HG03521 (cell line): ENCODE measurements around the gene USP32.
"Not testable (repeated sequence)": the region's sequence is repeated elsewhere in the genome, so short reads cannot be mapped to it uniquely, and the experiment has no call there.

Experiments
- ATAC-seq: cut with Tn5 transposase; IDR thresholded peaks from one replicate; pipeline ENCODE4 v1.9.1; 2021; ENCODE audit warnings: mild to moderate bottlenecking, moderate library complexity; ENCODE audit not compliant: unreplicated experiment

Gene USP32, protein sequence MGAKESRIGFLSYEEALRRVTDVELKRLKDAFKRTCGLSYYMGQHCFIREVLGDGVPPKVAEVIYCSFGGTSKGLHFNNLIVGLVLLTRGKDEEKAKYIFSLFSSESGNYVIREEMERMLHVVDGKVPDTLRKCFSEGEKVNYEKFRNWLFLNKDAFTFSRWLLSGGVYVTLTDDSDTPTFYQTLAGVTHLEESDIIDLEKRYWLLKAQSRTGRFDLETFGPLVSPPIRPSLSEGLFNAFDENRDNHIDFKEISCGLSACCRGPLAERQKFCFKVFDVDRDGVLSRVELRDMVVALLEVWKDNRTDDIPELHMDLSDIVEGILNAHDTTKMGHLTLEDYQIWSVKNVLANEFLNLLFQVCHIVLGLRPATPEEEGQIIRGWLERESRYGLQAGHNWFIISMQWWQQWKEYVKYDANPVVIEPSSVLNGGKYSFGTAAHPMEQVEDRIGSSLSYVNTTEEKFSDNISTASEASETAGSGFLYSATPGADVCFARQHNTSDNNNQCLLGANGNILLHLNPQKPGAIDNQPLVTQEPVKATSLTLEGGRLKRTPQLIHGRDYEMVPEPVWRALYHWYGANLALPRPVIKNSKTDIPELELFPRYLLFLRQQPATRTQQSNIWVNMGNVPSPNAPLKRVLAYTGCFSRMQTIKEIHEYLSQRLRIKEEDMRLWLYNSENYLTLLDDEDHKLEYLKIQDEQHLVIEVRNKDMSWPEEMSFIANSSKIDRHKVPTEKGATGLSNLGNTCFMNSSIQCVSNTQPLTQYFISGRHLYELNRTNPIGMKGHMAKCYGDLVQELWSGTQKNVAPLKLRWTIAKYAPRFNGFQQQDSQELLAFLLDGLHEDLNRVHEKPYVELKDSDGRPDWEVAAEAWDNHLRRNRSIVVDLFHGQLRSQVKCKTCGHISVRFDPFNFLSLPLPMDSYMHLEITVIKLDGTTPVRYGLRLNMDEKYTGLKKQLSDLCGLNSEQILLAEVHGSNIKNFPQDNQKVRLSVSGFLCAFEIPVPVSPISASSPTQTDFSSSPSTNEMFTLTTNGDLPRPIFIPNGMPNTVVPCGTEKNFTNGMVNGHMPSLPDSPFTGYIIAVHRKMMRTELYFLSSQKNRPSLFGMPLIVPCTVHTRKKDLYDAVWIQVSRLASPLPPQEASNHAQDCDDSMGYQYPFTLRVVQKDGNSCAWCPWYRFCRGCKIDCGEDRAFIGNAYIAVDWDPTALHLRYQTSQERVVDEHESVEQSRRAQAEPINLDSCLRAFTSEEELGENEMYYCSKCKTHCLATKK (N-terminal part only)

DNA sequence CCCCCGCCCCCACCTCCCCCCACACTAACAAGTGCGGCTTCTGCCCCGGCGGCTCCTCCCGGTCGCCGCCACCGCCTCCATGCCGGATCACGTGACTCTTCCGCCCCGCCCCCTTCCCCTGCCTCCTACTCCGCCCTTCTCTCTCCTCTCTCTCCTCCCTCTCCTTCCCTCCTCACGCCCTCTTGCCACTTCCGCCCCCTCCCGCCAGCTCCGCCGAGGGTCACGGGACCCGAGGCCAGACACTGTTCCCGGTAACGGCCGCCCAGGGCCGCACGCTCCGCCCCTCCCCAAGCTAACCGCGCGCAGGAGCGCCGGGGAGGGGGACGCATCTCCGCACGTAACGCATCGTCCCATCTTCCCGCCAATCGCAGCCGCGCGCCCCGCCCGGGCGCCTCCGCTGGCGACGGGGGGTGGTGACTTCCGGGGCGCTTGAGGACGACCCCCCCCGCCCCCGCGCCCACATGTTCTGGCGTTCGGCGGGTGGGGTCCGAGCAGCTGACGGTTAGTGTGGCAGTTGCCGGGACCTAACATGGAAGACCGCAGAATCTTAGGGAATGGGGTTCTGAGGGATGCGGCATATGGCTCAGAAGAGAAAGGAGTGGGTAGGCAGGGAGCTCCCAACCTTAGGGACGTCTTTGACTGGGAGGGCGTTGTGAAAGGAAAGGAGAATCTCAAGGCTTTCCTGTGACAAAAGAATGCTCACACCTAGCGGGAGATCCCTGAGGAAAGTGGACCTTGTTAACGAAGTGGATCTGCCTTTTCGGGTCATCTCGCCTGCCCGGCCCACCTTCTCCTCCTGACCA lies at the start of gene USP32:
TSS of gene USP32 (minus strand) at position 92 of the 803 bp plus-strand sequence. CDS start 194 bp downstream, outside the sequence.
- peak; percentile 89 for ATAC-seq

DNA sequence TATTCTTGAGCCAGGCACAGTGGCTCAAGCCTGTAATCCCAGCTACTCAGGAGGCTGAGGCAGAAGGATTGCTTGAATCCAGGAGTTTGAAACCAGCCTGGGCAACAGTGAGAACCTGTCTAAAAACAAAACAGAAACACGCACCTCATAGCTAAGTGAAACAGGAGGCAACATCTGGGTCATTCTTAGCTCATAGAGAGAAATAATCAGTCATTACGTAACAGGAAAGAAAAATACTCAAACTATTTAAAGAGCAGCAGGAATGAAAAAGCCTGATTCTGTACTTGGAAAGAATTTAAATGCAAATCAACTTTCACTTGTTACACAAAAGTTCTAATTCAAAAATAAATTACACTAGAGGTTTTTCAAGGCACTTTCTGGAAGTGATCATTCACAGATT lies 47.6 kb upstream of the USP32 start:
- ATAC-seq, result no peak

- no peak for ATAC-seq
Observed at GRCh38 chr17:60436676-60437075, 44.7 kb upstream of the USP32 start.

DNA sequence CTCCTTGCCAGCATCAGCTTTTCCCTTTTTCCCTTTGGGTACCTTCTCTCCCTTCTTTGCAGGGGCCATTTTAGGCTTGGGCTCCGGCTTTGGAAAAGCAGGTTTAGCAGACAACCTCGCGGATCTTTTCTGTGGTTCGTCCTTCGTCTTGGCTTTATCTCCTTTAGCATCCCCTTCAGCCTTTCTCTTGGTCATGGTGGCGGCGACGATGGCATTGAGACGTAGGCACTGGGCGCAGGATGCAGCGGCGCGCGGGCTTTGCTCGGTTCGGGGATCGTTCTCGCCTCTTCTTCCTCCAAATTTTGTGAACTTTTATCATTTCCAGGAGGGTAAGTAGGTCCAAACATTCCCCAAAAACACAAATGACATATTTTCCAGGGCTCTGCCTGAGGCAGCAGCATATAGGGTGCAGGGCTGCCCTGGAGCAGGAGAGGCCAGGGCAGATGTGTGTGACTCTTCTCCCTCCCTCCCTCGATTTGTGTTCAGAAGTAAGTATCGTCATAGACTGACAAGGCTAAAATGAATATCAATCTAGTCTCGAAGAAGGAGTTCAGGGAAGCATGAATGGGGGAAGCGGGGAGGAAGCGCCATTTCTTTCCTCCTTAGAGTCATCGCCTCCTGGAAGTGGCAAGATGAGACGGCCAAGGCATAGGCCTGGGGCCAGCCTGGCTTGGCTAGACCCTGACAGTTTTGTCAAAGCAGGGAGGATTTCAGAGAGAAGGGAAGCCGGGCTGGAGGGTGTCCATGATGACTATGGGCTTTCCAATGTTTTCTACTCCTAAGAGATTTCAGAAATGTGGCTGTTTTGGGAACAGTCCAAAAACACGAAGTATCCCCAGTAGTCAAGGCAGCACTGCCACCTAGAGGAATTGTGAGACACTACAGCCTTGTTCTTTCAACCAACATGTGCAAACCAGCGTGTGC lies 43.6 kb upstream of the USP32 start:
- no peak for ATAC-seq

DNA sequence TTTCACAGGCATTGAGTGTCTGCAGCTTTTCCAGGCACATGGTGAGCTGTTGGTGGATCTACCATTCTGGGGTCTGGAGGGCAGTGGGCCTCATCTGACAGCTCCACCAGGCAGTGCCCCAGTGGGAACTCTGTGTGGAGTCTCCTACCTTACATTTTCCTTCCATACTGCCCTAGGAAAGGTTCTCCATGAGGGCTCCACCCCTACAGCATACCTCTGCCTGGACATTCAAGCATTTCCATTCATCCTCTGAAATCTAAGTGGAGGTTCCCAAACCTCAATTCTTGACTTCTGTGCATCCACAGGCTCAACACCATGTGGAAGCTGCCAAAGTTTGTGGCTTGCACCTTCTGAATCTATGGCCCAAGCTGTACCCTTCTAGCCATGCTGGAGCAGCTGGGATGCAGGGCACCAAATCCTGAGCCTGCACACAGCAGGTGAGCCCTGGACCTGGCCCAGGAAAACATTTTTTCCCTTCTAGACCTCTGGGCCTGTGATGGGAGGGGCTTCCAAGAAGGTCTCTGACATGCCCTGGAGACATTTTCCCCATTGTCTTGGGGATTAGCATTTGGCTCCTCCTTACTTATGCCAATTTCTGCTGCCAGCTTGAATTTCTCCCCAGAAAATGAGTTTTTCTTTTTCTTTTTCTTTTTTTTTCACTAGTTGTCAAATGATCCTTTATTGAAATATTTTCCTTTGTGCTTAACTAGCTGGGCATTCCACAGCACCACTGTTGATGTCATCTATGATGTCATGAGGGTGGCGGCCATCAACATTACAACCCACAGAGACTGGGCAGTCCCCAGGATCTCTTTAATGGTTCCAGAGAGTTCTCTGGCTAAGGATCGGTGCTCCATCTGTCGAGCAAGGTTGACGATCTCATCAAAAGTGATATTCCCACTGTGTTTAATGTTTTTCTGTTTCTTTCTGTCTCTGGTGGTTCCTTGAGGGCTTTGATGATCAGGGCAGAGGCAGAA lies 41.4 kb upstream of the USP32 start:
- not testable (repeated sequence) for ATAC-seq

DNA sequence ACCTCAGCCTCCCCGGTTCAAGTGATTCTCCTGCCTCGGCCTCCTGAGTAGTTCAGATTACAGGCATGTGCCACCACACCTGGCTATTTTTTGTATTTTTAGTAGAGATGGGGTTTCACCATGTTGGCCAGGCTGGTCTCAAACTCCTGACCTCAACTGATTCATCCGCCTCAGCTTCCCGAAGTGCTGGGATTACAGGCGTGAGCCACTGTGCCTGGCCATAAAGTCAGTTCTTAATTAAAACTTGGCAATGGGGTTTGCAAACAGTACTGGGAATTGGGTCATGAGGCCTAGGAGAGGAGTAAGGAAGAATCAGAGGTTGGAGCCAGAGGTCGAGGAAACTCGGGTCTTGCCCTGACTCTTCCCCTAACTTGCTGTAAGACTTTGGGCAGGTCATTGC lies 38.6 kb upstream of the USP32 start:
- not testable (repeated sequence) for ATAC-seq

DNA sequence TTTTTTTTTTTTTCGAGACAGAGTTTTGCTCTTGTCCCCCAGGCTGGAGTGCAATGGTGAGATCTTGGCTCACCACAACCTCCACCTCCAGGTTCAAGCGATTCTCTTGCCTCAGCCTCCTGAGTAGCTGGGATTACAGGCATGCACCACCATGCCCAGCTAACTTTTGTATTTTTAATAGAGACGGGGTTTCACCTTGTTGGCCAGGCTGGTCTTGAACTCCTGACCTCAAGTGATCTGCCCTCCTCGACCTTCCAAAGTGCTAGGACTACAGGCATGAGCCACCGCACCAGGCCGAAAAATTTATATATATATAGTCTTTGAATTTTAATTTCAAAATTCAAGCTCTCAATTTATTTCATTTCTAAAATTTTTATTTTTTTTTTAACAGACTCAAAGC lies 36.6 kb upstream of the USP32 start:
- ATAC-seq, result not testable (repeated sequence)

- no peak for ATAC-seq
Observed at GRCh38 chr17:60426596-60426995, 34.7 kb upstream of the USP32 start.

DNA sequence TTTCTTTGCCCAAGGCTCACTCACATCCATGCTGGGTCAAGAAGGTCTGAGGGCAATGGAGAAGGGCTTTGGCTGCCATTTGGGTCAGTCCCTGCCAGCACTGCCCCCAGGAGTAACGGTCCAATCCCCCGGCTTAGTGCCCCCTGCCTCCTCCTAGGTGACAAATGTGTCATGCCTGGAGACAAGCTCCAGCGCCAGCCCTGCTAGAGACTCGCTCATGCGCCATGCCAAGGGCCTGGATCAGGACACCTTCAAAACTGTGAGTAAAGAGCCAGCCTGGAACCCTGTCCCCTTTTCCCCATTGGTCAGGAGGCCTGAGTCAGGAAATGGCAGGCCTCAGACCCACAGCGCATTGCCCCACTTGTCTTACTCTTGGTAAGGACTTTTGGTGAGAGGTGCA lies 33.7 kb upstream of the USP32 start:
- no peak for ATAC-seq

- no peak for ATAC-seq
Observed at GRCh38 chr17:60423865-60424264, 31.9 kb upstream of the USP32 start.

DNA sequence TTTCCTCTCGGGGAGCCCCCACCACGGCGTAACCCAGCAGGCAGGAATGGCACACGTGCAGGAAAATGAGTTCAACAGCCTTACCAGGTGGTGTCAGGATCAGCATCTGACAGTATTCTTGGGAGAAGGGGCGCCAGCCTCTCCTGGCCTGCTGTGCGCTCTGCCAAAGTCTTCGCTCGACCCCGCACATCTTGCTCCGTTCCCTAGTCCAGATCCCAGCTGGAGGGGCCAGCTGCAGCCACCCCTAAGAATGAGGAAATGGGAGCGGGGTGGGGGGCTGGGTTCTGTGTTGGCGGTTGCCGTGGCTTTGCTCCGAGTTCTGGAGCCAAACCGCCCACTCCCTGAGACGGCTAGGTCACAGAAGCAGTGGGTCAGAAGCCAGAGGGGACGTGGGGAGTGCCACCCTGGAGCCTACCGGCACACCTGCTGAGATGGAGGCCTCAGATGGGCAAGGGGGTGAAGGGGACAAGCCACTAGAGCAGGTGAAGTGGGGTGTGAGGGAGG lies 30.3 kb upstream of the USP32 start, which contains the start of gene CHCT1:
TSS of gene CHCT1 (plus strand) at position 328 of the 504 bp plus-strand sequence. CDS start at position 432, 104 bp downstream.
- ATAC-seq, result no peak

DNA sequence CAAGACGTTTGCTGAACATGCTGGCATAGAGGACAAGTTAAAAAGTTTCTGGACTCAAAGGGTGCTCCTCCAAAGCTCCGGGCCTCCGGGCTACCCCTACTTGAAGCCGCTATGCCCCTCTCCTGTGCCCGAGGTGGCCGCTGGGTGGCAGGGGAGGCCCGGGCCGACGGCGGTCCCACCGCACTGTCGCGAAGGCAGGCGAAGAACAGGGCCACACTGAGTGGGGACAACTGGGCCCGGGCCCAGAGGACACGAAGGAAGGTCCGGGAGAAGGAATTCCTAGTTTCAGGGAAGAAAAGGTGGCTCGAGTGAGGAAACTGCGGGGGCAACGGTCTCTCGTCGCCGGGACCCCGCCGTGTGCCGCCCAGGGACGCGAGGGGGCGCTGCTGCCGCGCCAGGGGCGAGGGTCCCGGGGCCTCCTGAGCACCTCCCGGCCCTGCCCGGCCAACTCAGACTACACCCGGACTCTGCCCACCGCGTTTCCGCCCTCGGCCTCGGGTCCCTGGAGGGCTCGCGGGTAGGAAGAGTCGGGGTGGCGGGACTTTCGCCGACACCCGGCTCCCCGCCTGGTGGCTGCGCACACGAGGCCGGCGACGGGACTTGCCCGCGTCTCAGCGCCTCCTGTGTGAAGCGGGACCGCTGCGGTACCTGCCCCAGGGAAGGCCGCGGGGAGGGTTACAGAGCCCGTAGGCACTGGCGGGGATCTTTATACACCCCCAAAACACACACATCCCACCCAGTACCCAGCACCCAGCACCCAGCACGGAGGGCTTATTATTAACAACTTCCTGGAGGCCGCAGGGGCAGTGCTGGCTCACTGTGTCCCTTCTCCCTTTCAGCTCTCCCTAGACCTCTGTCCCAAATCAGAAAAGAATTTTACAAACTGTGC lies 29.6 kb upstream of the USP32 start:
- peak; percentile 83 for ATAC-seq

DNA sequence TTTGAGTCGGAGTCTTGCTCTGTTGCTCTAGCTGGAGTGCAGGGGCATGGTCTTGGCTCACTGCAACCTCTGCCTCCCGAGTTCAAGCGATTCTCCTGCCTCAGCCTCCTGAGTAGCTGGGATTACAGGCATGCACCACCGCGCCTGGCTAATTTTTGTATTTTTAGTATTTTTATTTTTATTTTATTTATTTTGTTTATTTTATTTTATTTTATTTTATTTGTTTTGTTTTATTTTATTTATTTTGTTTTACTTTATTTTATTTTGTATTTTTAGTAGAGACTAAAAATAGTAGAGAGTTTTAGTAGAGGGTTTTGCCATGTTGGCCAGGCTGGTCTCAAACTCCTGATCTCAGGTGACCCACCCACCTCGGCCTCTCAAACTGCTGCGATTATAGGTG lies 27.9 kb upstream of the USP32 start:
- not testable (repeated sequence) for ATAC-seq

GRCh38 chr17:60419003-60419402 lies 27.1 kb upstream of the USP32 start:
- not testable (repeated sequence) for ATAC-seq

DNA sequence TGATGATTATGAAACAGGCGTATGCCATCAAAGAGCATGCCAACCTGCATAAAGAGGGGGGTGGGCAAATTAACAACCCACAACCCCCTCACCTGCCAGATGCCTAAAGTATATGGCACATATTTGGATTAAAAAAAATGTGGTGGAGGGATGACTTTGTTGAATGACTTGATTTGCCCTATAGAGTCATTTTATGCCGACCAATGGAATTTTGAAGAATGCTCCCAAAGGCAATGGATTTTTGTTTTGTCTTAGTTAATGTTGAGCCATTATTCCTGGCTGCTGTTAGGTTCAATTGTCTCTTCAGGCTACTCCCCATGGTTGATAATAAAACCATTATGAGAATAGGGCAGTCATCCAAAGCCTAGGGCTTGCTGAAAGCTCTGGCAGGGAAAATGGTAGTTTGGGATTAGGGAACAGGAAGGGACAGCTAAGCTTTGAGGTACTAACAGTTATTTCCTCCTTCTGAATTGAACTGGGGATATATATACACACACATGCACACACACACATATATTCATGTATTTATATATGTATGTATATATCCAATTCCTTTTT lies 24.5 kb upstream of the USP32 start:
- no peak for ATAC-seq

DNA sequence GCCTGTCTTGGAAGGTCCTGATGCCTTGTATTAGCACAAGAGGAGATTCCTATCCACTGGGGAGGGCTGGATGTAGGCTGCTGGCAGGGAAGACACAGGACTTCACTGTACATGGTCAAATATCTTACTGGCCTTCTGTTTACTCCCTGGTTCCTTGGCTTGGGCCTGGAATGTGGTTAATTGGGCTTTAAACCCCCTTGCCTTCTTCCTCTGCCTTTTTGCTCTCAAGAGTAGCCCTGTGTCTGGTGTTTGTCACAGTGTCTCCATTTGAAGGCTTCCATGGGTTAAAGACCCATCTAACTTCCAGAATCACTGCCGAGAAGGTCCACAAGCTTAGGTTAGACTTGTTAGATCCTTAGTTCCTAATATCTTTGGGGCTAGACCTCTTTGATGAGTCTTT lies 23.2 kb upstream of the USP32 start:
- ATAC-seq, result no peak
